GM06990 (cell line): ENCODE results near the gene LRMDA.

Experiments
- DNase-seq: peaks from one replicate; pipeline ENCODE4 v3.0.0-alpha.2; 2011; ENCODE audit not compliant: insufficient read length; ENCODE audit errors: extremely low read depth
- H3K27me3 ChIP-seq: replicated peaks from 2 replicates; pipeline ENCODE4 v1.6.0; 2011; ENCODE audit warnings: low read length; ENCODE audit not compliant: control insufficient read depth, insufficient read depth
- H3K36me3 ChIP-seq: 2 replicates; pipeline ENCODE4 v1.5.1; 2011; ENCODE audit warnings: low read length; ENCODE audit not compliant: control insufficient read depth, insufficient read depth
- H3K4me3 ChIP-seq: replicated peaks from 2 replicates; pipeline ENCODE4 v1.5.1; 2011; ENCODE audit warnings: low read depth, mild to moderate bottlenecking, control low read depth, low read length
- CTCF ChIP-seq: IDR thresholded peaks from 2 replicates; pipeline ENCODE4 v1.5.1; 2011; ENCODE audit warnings: low read length, control low read depth, mild to moderate bottlenecking, inconsistent platforms; ENCODE audit not compliant: insufficient read depth, poor library complexity, severe bottlenecking

Gene LRMDA

DNA sequence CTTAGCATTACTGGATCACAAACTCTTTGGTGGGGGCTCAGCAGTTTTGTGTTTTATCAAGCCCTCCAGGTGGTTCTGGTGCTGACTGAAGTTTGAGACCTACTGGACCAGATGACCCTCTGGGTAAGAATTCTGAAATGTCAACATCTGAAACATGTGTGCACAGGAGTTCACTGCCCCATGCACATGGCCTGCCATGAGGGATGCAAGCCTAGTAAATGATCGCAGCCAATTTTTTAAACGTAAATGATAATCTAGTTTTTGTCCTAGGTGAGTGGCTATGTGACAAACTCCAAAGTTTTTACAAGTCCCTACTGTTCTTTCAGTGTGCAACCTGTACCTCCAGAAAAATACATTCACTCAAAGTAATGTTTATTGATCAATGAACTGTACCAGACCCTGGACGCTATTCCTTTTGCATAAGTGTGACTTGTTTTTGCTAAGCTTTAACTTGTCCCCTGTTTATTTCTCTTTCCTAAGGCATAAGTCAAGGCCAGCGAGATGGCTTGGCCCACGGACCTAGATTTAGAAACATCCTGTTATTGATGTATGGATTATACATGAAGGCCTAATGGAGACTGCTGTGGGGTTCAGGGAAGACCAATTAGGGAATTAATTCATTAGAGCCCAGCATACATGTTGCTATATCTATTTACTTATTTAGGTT, 531.1 kb downstream of the LRMDA start:
- Histone ChIP-seq H3K36me3 (no peaks in the 10 kb centered on the region), H3K27me3 (peaks cover 2% of the 10 kb centered on the region), H3K4me3 (no peak overlapping the region)
- TF ChIP-seq CTCF = no peak
- DNase-seq = no peak

GRCh38 chr10:75967491-75967890, 536.1 kb downstream of the LRMDA start:
- no peaks in the 10 kb centered on the region for H3K36me3 ChIP-seq
- DNase-seq = no peak
- H3K4me3 ChIP-seq = no peak overlapping the region
- TF ChIP-seq CTCF = no peak
- H3K27me3 ChIP-seq = no peaks in the 10 kb centered on the region; the same call in 1 of the 2 replicates

DNA sequence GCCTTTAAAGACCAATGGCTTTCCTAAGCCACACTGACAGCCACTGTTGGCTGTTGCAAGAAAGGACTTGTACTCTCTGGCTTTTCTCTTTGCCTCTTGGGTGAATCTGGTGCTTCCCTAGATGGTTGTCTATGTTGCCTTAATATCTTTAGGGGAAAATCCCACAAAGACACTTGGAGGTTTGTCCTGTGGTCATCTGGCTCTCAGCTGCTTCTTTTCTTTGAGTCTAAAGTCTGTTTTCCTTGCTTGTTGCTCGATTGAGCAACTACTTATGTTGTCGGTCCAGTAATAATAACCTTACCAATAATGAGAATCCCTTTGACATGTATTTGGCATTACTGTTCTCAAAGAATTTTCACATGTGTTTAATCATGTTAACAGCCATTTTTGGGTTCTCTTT, 537.6 kb downstream of the LRMDA start:
- Histone ChIP-seq H3K36me3 (no peaks in the 10 kb centered on the region), H3K27me3 (no peaks in the 10 kb centered on the region; the same call in 1 of the 2 replicates), H3K4me3 (no peak overlapping the region)
- no peak for TF ChIP-seq CTCF
- DNase-seq = no peak

DNA sequence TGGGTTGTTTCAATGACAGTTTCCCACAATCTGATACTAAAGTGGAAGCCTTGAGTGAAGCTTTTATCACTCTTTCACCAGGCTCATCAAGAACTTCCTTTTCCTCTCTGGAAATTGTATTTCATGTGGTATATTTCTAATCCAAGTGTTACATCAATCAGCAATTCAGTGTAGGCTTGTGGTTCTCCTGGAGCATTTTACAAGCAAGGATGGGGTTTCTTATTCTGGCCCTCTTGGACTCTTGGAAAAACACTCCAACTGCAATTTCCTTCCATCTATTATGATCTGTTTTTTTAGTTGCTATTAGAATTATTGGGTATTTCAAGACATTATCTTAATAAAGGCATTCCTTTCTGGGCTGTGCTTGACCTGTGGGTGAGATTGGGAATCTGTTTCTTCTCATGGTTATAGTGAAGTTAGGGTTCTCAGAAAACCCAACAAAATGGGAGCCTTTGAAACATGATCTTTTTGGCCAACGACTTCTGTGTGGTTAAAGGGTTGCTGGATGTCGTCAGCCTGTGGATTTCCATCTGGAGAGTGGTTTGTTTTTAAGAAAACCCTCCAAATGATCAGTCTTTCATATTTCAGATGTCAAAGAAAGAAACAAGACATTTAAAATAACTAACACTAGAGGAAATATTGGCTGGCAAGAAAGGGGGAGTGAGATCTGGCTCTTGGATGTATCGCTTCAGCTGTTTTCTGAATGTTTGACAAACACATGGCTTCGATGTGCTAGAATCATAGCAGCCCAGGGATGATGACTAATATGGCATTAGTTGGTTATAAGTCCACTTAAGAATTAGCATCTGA, 540.2 kb downstream of the LRMDA start:
- no peak for TF ChIP-seq CTCF
- Histone ChIP-seq H3K4me3 (no peak overlapping the region), H3K27me3 (no peaks in the 10 kb centered on the region; the same call in 1 of the 2 replicates), H3K36me3 (no peaks in the 10 kb centered on the region)
- no peak for DNase-seq

- DNase-seq = no peak
- no peaks in the 10 kb centered on the region for H3K36me3 ChIP-seq
These were observed 541.3 kb downstream of the LRMDA start for GRCh38 chr10:75972491-75973276.

More at GRCh38 chr10:75972491-75973276, 541.3 kb downstream of the LRMDA start:
- TF ChIP-seq CTCF = no peak
- Histone ChIP-seq H3K4me3 (no peak overlapping the region), H3K27me3 (no peaks in the 10 kb centered on the region)
